Measurements from ENCODE around the gene LRP2.

The LRP2 gene

DNA sequence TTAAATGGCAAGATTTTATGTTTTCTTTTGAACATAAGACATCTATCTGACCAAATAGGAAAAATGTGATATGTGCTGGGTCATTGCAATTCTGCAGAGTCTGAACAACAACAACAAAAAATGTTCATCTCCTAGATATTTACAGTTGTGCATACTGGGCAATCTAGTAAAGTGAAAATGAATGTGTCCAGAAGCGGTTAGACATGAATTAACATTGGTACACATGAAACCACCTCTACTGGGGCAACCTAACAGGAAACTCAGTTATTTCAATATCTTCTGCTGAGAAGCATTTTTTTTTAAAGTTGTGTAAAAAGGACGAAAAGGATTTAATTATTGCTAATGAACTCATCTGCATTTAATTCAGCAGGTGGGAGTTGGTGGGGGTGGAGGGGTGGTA, 216.1 kb downstream of the LRP2 start:
- no peak overlapping the region for H2AFZ ChIP-seq
- TF ChIP-seq, protein P1, sequence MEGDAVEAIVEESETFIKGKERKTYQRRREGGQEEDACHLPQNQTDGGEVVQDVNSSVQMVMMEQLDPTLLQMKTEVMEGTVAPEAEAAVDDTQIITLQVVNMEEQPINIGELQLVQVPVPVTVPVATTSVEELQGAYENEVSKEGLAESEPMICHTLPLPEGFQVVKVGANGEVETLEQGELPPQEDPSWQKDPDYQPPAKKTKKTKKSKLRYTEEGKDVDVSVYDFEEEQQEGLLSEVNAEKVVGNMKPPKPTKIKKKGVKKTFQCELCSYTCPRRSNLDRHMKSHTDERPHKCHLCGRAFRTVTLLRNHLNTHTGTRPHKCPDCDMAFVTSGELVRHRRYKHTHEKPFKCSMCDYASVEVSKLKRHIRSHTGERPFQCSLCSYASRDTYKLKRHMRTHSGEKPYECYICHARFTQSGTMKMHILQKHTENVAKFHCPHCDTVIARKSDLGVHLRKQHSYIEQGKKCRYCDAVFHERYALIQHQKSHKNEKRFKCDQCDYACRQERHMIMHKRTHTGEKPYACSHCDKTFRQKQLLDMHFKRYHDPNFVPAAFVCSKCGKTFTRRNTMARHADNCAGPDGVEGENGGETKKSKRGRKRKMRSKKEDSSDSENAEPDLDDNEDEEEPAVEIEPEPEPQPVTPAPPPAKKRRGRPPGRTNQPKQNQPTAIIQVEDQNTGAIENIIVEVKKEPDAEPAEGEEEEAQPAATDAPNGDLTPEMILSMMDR (IDR thresholded peaks at IDR 0.05): no peak
- no peak overlapping the region for H3K4me3 ChIP-seq (ENCODE audit: low read depth, low read length)
- no peaks in the 10 kb centered on the region for H3K79me2 ChIP-seq
- no peak overlapping the region for H3K4me2 ChIP-seq (ENCODE audit: low read length)
- H3K27me3 ChIP-seq (ENCODE audit: control insufficient read depth, insufficient read depth, low read length): no peaks in the 10 kb centered on the region
- no peaks in the 10 kb centered on the region for H3K36me3 ChIP-seq (ENCODE audit: control insufficient read depth, insufficient read depth, low read length)
- no peaks in the 10 kb centered on the region for H3K9me3 ChIP-seq (ENCODE audit: control insufficient read depth, low read length)
- no peaks in the 10 kb centered on the region for H3K4me1 ChIP-seq
- H3K9ac ChIP-seq: no peak overlapping the region
- H3K27ac ChIP-seq: no peak overlapping the region

DNA sequence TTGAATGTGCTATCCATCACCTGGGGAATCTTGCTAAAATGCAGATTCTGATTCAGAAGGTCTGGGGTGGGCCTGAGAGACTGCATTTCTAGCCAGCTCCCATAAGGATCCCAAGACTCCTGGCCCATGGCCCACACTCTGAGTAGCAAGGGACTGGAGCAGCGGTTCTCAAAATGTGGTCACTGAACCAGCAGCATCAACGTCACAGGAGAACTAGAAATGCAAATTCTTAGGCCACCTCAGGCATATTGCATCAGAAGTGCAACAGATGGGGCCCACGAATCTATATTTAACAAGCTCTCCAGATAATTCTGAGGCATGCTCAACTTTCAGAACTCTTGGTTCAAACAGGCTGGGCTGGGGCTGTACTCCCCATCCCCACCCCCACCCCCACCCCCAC, 218.3 kb downstream of the LRP2 start:
- H3K4me1 ChIP-seq: no peaks in the 10 kb centered on the region
- H3K27me3 ChIP-seq (ENCODE audit: control insufficient read depth, insufficient read depth, low read length): no peaks in the 10 kb centered on the region
- H3K4me3 ChIP-seq (ENCODE audit: low read depth, low read length): no peak overlapping the region
- H3K79me2 ChIP-seq: no peaks in the 10 kb centered on the region
- H3K9me3 ChIP-seq (ENCODE audit: control insufficient read depth, low read length): no peaks in the 10 kb centered on the region
- no peak overlapping the region for H3K27ac ChIP-seq
- H3K36me3 ChIP-seq (ENCODE audit: control insufficient read depth, insufficient read depth, low read length): no peaks in the 10 kb centered on the region
- TF ChIP-seq, protein P1 (IDR thresholded peaks at IDR 0.05): no peak
- no peak overlapping the region for H3K4me2 ChIP-seq (ENCODE audit: low read length)
- no peak overlapping the region for H2AFZ ChIP-seq
- no peak overlapping the region for H3K9ac ChIP-seq

DNA sequence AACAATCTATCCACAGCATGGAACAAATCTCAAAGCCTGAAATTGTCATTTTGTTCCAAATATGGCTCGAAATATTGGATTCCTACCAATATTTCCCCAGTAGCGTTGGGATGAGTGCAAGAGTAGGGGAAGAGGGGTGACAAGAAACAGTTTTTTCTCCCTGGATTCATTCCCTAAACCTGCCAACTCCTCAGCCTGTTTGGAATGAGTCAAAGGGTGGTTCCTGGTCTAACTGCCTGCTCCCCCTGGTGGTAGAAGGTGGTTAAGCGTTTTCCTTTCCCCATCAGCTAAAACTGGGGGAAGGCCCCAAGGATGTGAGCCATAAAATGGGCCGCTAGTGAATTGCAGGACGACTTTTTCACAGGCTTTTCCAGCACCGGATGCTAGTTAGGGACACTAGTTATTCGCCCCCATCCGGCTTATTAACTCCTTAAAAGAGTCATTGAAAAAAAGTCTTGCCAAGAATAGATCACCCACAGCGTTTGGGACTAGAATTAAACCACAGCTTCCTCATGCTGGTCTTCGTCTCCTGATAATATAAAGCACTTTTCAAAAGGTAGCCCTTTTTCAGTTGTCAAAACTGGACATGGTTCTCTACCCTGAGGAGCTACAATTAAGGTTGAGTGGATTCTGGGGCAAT, 220.5 kb downstream of the LRP2 start:
- H3K4me2 ChIP-seq (ENCODE audit: low read length): no peak overlapping the region
- no peak overlapping the region for H2AFZ ChIP-seq

DNA sequence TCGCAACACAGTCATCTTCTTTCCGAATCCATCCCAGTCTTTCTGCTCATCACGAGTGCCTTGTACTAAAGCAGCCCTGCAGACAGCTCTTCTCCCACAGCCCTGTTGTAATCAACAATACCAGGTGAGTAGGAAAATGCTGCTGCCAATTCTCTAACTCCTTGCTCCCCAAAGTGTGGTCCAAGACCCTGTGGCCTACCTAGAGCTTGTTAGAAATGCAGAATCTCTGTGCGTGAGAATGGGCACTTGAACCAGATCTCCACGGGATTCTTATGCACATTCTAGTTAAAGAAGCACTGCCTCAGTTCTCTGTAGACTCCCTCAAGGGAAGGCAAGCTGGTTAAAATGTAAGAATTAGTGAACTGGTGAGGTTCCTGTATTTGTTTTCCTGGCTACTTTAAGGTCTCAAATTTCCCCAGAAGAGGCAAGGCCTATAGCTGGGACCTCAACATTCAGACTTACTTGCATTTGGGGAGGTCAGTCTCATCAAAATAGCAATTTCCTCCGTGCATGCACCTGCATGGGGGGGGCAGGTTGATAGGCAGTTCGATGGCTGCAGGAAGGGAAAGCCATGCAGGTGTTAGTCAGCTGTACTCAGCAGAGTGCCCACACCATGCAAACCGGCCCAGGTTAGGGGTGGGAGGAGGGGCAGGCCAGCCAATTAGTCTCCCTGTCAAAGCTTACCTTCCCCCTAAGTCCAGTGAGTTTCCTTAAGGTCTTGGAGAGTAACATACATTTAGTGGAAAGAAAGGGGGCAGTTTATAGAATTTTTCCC, 222.2 kb downstream of the LRP2 start:
- Histone ChIP-seq H3K9me3 (ENCODE audit: control insufficient read depth, low read length) (no peaks in the 10 kb centered on the region), H3K9ac (no peak overlapping the region), H3K27ac (no peak overlapping the region), H3K36me3 (ENCODE audit: control insufficient read depth, insufficient read depth, low read length) (no peaks in the 10 kb centered on the region), H2AFZ (no peak overlapping the region), H3K4me1 (no peaks in the 10 kb centered on the region), H3K27me3 (ENCODE audit: control insufficient read depth, insufficient read depth, low read length) (no peaks in the 10 kb centered on the region), H3K79me2 (no peaks in the 10 kb centered on the region), H3K4me3 (ENCODE audit: low read depth, low read length) (no peak overlapping the region), H3K4me2 (ENCODE audit: low read length) (no peak overlapping the region)
- TF ChIP-seq, protein P1 (IDR thresholded peaks at IDR 0.05): no peak

More for the DNA sequence above, 220.5 kb downstream of the LRP2 start:
- no peaks in the 10 kb centered on the region for H3K9me3 ChIP-seq (ENCODE audit: control insufficient read depth, low read length)
- H3K27ac ChIP-seq: no peak overlapping the region
- H3K27me3 ChIP-seq (ENCODE audit: control insufficient read depth, insufficient read depth, low read length): no peaks in the 10 kb centered on the region
- H3K9ac ChIP-seq: no peak overlapping the region
- TF ChIP-seq, protein P1 (IDR thresholded peaks at IDR 0.05): peak; percentile 56
- H3K4me3 ChIP-seq (ENCODE audit: low read depth, low read length): no peak overlapping the region
- H3K36me3 ChIP-seq (ENCODE audit: control insufficient read depth, insufficient read depth, low read length): no peaks in the 10 kb centered on the region
- no peaks in the 10 kb centered on the region for H3K79me2 ChIP-seq
- no peaks in the 10 kb centered on the region for H3K4me1 ChIP-seq
